Endothelial cell of umbilical vein (primary cell): ENCODE data around the gene DUS2. TPM values are rescaled to one million over a fixed set of nuclear protein-coding genes. Genes with fewer than 3 reads are reported as not detected.

ENCODE experiments used
- BruUV-seq: library from RNA; stranded (reverse); fragments of 400-500 nt; replicated peaks from 2 replicates; lab custom pipeline; 2021; lab: Mats Ljungman, UMichigan
- CTCF ChIA-PET: fragments of 300-600, 350-600 bp; sonication (Branson Sonifier 250); formaldehyde crosslinking; loops from one replicate; lab custom pipeline; 2021; ENCODE audit warnings: antibody characterized with exemption, inconsistent platforms; lab: Charles Lee
- POLR2A ChIA-PET: fragments of 300-600, 350-600 bp; sonication (Branson Sonifier 250); formaldehyde crosslinking; loops from one replicate; lab custom pipeline; 2021; ENCODE audit warnings: antibody characterized with exemption, inconsistent platforms; lab: Charles Lee
- DNase-seq: peaks from one replicate; pipeline ENCODE4 v3.0.0-alpha.2; 2011; ENCODE audit warnings: low read depth, low spot score
- FAIRE-seq: peaks from 2 replicates; lab custom pipeline; 2011; peaks lifted over from hg19 to GRCh38; lab: Jason Lieb, UNC
- H2AFZ ChIP-seq: 2 replicates; pipeline ENCODE4 v1.6.0; 2012; ENCODE audit warnings: low read depth, low read length, control low read depth, inconsistent platforms
- H3K27ac ChIP-seq: 2 replicates; pipeline ENCODE4 v1.5.1; 2011; ENCODE audit warnings: low read depth, mild to moderate bottlenecking, control low read depth, low read length, moderate library complexity; ENCODE audit not compliant: insufficient read depth
- H3K27me3 ChIP-seq, 2 experiments: 2 replicates each; pipeline versions ENCODE4 v1.6.0 to v1.6.1; 2011; ENCODE audit warnings: low read length in 2 of 2, mixed read lengths in 1 of 2; ENCODE audit not compliant: control insufficient read depth in 2 of 2, insufficient read depth in 2 of 2
- H3K36me3 ChIP-seq, 2 experiments: 2 replicates in 1 of 2; 3 replicates in 1 of 2; pipeline ENCODE4 v1.5.1; 2011; ENCODE audit warnings: low read length in 2 of 2, mild to moderate bottlenecking in 1 of 2, moderate library complexity in 1 of 2; ENCODE audit not compliant: control insufficient read depth in 2 of 2, insufficient read depth in 2 of 2; ENCODE audit errors: extremely low read depth in 1 of 2
- H3K4me1 ChIP-seq: 3 replicates; pipeline ENCODE4 v1.5.1; 2011; ENCODE audit warnings: mild to moderate bottlenecking, low read length; ENCODE audit not compliant: control insufficient read depth, insufficient read depth; ENCODE audit errors: extremely low read depth
- H3K4me2 ChIP-seq: 2 replicates; pipeline ENCODE4 v1.6.1; 2011; ENCODE audit warnings: low read length, control low read depth, mixed read lengths; ENCODE audit not compliant: insufficient read depth
- H3K4me3 ChIP-seq, 3 experiments: fragments of 200-600 bp in 1 of 3; sonication (generic), shearing (Covaris generic) in 1 of 3; replicated peaks in 1 of 3; 2 replicates each; pipeline ENCODE4 v1.5.1; 2011 to 2016; ENCODE audit warnings: control low read depth in 3 of 3, low read length in 3 of 3, mild to moderate bottlenecking in 2 of 3, inconsistent platforms in 1 of 3, low read depth in 1 of 3, moderate library complexity in 1 of 3; ENCODE audit not compliant: insufficient read depth in 1 of 3
- H3K79me2 ChIP-seq: 2 replicates; pipeline ENCODE4 v1.6.0; 2012; ENCODE audit warnings: low read length, inconsistent platforms; ENCODE audit not compliant: control insufficient read depth, insufficient read depth
- H3K9ac ChIP-seq: replicated peaks from 2 replicates; pipeline ENCODE3; 2011; ENCODE audit warnings: low read length, control low read depth; ENCODE audit not compliant: insufficient read depth; ENCODE audit errors: extremely low read depth
- H3K9me1 ChIP-seq: replicated peaks from 3 replicates; pipeline ENCODE4 v1.6.0; 2011; ENCODE audit warnings: mild to moderate bottlenecking, low read length; ENCODE audit not compliant: control insufficient read depth, insufficient read depth; ENCODE audit errors: extremely low read depth
- H3K9me3 ChIP-seq: replicated peaks from 2 replicates; pipeline ENCODE4 v1.5.1; 2012; ENCODE audit warnings: low read length, inconsistent platforms; ENCODE audit not compliant: control insufficient read depth, insufficient read depth
- H4K20me1 ChIP-seq: replicated peaks from 2 replicates; pipeline ENCODE3; 2011; ENCODE audit warnings: mild to moderate bottlenecking, low read length; ENCODE audit not compliant: control insufficient read depth, insufficient read depth; ENCODE audit errors: extremely low read depth
- EZH2 ChIP-seq: IDR thresholded peaks from 2 replicates; pipeline ENCODE4 v1.6.1; 2012; ENCODE audit warnings: borderline replicate concordance, low read depth, mild to moderate bottlenecking, moderate library complexity, low read length, inconsistent platforms; ENCODE audit not compliant: severe bottlenecking
- FOS ChIP-seq: IDR thresholded peaks from 2 replicates; pipeline ENCODE4 v1.6.1; 2011; ENCODE audit warnings: mild to moderate bottlenecking, low read length, moderate library complexity, borderline replicate concordance; ENCODE audit not compliant: insufficient read depth
- GATA2 ChIP-seq: IDR thresholded peaks from 2 replicates; pipeline ENCODE4 v1.7.0; 2011; ENCODE audit warnings: low read depth, mild to moderate bottlenecking, moderate library complexity, mixed read lengths, low read length; ENCODE audit not compliant: insufficient read length, insufficient read depth
- JUN ChIP-seq: IDR thresholded peaks from 2 replicates; pipeline ENCODE4 v1.6.1; 2011; ENCODE audit warnings: borderline replicate concordance, low read depth; ENCODE audit not compliant: insufficient read length, insufficient read depth
- MYC ChIP-seq: IDR thresholded peaks from one replicate; pipeline ENCODE4 v1.6.1; 2011; ENCODE audit warnings: mild to moderate bottlenecking, low read depth, low read length
- POLR2AphosphoS5 ChIP-seq: IDR thresholded peaks from 2 replicates; pipeline ENCODE4 v1.6.1; 2012; ENCODE audit warnings: low read depth, mild to moderate bottlenecking, control low read depth, low read length, moderate library complexity; ENCODE audit not compliant: insufficient read depth
- dilution Hi-C: fragments of 300-500 bp; cut with MboI; formaldehyde crosslinking; loops from one replicate; pipeline ENCODE4 v1.15.0; 2019; ENCODE audit warnings: low sequenced_read_pairs; ENCODE audit not compliant: extremely low pct_ligation_motif_present
- intact Hi-C: fragments of 100-400 bp; cut with micrococcal nuclease; formaldehyde crosslinking; loops from one replicate; pipeline ENCODE4 v1.10.0; 2022
- polyA plus RNA-seq, 4 experiments: library from polyadenylated mRNA; depleted of rRNA in 3 of 4; stranded (reverse) in 3 of 4; unstranded in 1 of 4; fragments of >200 nt; gene quantifications; 2 replicates each; pipeline versions ENCODE4 v1.2.1 to v1.2.3, GENCODE V29; 2011 to 2012; ENCODE audit warnings: missing spikeins in 1 of 4
- total RNA-seq: library from RNA; stranded (reverse); gene quantifications from 2 replicates; pipeline ENCODE4 v1.2.3, GENCODE V29; 2021
- TF ChIP-seq, protein P1 (sequence below), 2 donors: IDR thresholded peaks; 1 replicate in 1 of 2; 2 replicates in 1 of 2; pipeline ENCODE4 v1.5.1; 2011; ENCODE audit warnings: low read length in 2 of 2, mild to moderate bottlenecking in 2 of 2, moderate library complexity in 2 of 2, control low read depth in 1 of 2, inconsistent platforms in 1 of 2, low read depth in 1 of 2; ENCODE audit not compliant: insufficient read depth in 1 of 2; ENCODE audit errors: extremely low read depth in 1 of 2

DUS2 gene
- total and polyA plus RNA-seq, 2 donors (not counting 3 experiments of a cell fraction or from before 2014, with no cell fraction given), result 16.4 to 21.7 TPM

DNA sequence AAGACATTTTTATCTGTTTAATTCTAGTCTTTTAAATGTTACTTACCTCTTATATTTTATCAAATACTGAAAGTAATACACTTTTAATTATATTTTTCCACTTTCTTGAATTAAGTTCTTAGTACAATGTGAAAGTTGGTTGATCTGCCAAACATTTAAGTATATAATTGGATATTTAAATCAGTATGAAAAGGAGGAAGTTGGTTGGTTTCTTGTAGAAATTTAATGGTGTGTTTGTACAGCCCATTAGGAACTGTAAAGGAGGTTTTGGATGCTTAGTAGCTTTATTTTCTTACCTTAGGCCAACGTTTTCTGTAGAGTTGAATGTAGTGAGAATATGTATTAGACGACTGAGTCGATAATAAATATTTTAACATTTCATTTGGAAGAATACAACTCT, 67.4 kb downstream of the DUS2 start:
- no TSS peak for BruUV-seq
- Histone ChIP-seq H3K4me3 (no peak overlapping the region), H3K4me2 (no peak overlapping the region), H3K9me3 (no peaks in the 10 kb centered on the region), H3K27ac (no peak overlapping the region), H3K27me3 (no peaks in the 10 kb centered on the region), H2AFZ (no peak overlapping the region), H3K9ac (no peak overlapping the region), H4K20me1 (peaks cover 2% of the 10 kb centered on the region), H3K9me1 (no peaks in the 10 kb centered on the region), H3K79me2 (peaks cover 90% of the 10 kb centered on the region), H3K4me1 (peaks cover 14% of the 10 kb centered on the region), H3K36me3 (no peaks in the 10 kb centered on the region)
- no peak for TF ChIP-seq MYC
- TF ChIP-seq FOS, result no peak
- TF ChIP-seq, protein P1, sequence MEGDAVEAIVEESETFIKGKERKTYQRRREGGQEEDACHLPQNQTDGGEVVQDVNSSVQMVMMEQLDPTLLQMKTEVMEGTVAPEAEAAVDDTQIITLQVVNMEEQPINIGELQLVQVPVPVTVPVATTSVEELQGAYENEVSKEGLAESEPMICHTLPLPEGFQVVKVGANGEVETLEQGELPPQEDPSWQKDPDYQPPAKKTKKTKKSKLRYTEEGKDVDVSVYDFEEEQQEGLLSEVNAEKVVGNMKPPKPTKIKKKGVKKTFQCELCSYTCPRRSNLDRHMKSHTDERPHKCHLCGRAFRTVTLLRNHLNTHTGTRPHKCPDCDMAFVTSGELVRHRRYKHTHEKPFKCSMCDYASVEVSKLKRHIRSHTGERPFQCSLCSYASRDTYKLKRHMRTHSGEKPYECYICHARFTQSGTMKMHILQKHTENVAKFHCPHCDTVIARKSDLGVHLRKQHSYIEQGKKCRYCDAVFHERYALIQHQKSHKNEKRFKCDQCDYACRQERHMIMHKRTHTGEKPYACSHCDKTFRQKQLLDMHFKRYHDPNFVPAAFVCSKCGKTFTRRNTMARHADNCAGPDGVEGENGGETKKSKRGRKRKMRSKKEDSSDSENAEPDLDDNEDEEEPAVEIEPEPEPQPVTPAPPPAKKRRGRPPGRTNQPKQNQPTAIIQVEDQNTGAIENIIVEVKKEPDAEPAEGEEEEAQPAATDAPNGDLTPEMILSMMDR (IDR thresholded peaks at IDR 0.05; ENCODE audit: extremely low read depth in 1 of 2, insufficient read depth in 1 of 2, low read depth in 1 of 2, low read length in 2 of 2), result no peak
- no peak for TF ChIP-seq EZH2
- no peak for TF ChIP-seq JUN
- no peak for TF ChIP-seq GATA2
- TF ChIP-seq POLR2AphosphoS5, result no peak
- dilution Hi-C loops (no loop called here), intact Hi-C loops (no loop called here)
- ChIA-PET POLR2A (no interaction called here), CTCF (interaction anchor here (4.1 kb wide), 1 partner anchor 138 kb away, joined by 57 read pairs; no protein-coding TSS in a partner anchor)
- FAIRE-seq, result no peak
- DNase-seq, result no peak
